ENCODE data around the gene ZBTB7B.

The ZBTB7B gene

DNA sequence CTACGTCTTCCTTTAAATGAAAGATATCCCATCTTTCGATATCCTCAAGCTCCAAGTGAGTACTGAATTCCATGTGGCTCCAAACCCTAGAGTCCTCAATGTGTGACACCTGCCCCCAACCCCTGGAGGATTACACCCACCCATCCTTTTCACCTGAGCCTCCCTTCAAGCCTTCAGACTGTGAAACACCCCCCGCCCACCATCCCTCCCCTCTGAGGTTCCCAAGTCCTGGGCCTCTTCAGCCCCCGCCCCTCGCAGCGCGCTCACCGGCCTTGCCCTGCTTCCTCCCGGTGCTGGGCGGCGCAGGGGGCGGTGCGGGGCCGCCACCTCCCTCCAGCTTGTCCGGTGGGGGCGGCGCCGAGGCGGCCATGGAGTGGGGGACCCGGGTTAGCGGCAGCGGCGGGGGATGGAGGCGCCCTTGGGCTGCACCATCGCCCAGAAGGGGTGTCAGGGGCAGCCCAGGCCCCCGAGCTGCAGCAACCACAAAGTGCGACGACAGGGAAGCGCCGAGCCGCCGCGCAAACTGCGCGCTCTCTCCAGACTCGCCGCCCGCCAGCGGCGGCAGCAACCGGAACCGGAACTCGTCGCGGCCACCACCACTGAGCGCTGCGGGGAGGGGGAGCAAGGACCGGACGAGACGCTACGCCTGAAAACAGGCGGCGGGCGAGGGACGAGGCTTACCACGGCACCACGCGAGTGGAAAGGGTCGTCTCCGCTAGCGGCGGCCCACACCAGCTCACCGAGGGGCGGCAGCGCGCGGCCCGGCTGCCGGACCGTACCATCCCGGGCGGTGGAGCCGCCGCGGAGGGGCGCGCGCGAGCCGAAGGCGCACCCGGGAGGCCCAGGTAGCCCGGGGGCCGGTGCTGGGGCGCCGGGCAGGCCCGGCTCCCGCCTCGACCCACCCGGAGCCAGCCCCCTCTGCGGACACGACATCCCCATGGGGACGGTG lies 41.1 kb upstream of the ZBTB7B start, which contains the start of gene PYGO2 (continued):
- TF ChIP-seq, protein P1, sequence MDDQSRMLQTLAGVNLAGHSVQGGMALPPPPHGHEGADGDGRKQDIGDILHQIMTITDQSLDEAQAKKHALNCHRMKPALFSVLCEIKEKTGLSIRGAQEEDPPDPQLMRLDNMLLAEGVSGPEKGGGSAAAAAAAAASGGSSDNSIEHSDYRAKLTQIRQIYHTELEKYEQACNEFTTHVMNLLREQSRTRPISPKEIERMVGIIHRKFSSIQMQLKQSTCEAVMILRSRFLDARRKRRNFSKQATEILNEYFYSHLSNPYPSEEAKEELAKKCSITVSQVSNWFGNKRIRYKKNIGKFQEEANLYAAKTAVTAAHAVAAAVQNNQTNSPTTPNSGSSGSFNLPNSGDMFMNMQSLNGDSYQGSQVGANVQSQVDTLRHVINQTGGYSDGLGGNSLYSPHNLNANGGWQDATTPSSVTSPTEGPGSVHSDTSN (CRISPR knock-in tag; IDR thresholded peaks at IDR 0.05): 0 out of 2 replicates have a peak, but pooled peaks have one; percentile 59
- TF ChIP-seq ZNF341 (tag by site-specific recombination; IDR thresholded peaks at IDR 0.05; ENCODE audit: low read depth) (peak; percentile 87), ZNF211 (tag by site-specific recombination; IDR thresholded peaks at IDR 0.05; ENCODE audit: low read depth) (no peak), ZNF561 (tag by site-specific recombination; IDR thresholded peaks at IDR 0.05; ENCODE audit: borderline replicate concordance) (no peak), ZNF140 (tag by site-specific recombination; IDR thresholded peaks at IDR 0.05) (no peak), OVOL3 (tag by site-specific recombination; IDR thresholded peaks at IDR 0.05) (peak; percentile 21; the same call in 1 of the 2 replicates), ZNF510 (tag by site-specific recombination; IDR thresholded peaks at IDR 0.05; ENCODE audit: insufficient replicate concordance) (no peak), ZNF404 (tag by site-specific recombination; IDR thresholded peaks at IDR 0.05) (no peak), ZFHX2 (tag by site-specific recombination; conservative IDR thresholded peaks at IDR 0.05) (peak; percentile 94), ZBTB7A (tag by site-specific recombination; IDR thresholded peaks at IDR 0.05; ENCODE audit: low read depth) (peak; percentile 87), KLF8 (tag by site-specific recombination; IDR thresholded peaks at IDR 0.05) (peak; percentile 90), ZNF214 (tag by site-specific recombination; IDR thresholded peaks at IDR 0.05; ENCODE audit: borderline replicate concordance) (no peak), ZIC2 (tag by site-specific recombination; IDR thresholded peaks at IDR 0.05) (peak; percentile 70), ZNF146 (tag by site-specific recombination; IDR thresholded peaks at IDR 0.05) (0 out of 2 replicates have a peak, but pooled peaks have one; percentile 31), HOXA7 (CRISPR knock-in tag; IDR thresholded peaks at IDR 0.05; ENCODE audit: borderline replicate concordance) (no peak), ZNF701 (tag by site-specific recombination; IDR thresholded peaks at IDR 0.05) (no peak), SP7 (tag by site-specific recombination; IDR thresholded peaks at IDR 0.05) (peak; percentile 68), ZNF624 (tag by site-specific recombination; IDR thresholded peaks at IDR 0.05) (no peak)
- TF ChIP-seq, protein P2, sequence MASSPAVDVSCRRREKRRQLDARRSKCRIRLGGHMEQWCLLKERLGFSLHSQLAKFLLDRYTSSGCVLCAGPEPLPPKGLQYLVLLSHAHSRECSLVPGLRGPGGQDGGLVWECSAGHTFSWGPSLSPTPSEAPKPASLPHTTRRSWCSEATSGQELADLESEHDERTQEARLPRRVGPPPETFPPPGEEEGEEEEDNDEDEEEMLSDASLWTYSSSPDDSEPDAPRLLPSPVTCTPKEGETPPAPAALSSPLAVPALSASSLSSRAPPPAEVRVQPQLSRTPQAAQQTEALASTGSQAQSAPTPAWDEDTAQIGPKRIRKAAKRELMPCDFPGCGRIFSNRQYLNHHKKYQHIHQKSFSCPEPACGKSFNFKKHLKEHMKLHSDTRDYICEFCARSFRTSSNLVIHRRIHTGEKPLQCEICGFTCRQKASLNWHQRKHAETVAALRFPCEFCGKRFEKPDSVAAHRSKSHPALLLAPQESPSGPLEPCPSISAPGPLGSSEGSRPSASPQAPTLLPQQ (tag by site-specific recombination; IDR thresholded peaks at IDR 0.05): peak; percentile 82
- TF ChIP-seq, protein P3, sequence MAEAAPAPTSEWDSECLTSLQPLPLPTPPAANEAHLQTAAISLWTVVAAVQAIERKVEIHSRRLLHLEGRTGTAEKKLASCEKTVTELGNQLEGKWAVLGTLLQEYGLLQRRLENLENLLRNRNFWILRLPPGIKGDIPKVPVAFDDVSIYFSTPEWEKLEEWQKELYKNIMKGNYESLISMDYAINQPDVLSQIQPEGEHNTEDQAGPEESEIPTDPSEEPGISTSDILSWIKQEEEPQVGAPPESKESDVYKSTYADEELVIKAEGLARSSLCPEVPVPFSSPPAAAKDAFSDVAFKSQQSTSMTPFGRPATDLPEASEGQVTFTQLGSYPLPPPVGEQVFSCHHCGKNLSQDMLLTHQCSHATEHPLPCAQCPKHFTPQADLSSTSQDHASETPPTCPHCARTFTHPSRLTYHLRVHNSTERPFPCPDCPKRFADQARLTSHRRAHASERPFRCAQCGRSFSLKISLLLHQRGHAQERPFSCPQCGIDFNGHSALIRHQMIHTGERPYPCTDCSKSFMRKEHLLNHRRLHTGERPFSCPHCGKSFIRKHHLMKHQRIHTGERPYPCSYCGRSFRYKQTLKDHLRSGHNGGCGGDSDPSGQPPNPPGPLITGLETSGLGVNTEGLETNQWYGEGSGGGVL (tag by site-specific recombination; IDR thresholded peaks at IDR 0.05): peak; percentile 90
- TF ChIP-seq, protein P4, sequence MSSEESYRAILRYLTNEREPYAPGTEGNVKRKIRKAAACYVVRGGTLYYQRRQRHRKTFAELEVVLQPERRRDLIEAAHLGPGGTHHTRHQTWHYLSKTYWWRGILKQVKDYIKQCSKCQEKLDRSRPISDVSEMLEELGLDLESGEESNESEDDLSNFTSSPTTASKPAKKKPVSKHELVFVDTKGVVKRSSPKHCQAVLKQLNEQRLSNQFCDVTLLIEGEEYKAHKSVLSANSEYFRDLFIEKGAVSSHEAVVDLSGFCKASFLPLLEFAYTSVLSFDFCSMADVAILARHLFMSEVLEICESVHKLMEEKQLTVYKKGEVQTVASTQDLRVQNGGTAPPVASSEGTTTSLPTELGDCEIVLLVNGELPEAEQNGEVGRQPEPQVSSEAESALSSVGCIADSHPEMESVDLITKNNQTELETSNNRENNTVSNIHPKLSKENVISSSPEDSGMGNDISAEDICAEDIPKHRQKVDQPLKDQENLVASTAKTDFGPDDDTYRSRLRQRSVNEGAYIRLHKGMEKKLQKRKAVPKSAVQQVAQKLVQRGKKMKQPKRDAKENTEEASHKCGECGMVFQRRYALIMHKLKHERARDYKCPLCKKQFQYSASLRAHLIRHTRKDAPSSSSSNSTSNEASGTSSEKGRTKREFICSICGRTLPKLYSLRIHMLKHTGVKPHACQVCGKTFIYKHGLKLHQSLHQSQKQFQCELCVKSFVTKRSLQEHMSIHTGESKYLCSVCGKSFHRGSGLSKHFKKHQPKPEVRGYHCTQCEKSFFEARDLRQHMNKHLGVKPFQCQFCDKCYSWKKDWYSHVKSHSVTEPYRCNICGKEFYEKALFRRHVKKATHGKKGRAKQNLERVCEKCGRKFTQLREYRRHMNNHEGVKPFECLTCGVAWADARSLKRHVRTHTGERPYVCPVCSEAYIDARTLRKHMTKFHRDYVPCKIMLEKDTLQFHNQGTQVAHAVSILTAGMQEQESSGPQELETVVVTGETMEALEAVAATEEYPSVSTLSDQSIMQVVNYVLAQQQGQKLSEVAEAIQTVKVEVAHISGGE (tag by site-specific recombination; conservative IDR thresholded peaks at IDR 0.05; ENCODE audit: low read depth): peak; percentile 93
- TF ChIP-seq, protein P5, sequence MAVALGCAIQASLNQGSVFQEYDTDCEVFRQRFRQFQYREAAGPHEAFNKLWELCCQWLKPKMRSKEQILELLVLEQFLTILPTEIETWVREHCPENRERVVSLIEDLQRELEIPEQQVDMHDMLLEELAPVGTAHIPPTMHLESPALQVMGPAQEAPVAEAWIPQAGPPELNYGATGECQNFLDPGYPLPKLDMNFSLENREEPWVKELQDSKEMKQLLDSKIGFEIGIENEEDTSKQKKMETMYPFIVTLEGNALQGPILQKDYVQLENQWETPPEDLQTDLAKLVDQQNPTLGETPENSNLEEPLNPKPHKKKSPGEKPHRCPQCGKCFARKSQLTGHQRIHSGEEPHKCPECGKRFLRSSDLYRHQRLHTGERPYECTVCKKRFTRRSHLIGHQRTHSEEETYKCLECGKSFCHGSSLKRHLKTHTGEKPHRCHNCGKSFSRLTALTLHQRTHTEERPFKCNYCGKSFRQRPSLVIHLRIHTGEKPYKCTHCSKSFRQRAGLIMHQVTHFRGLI (tag by site-specific recombination; IDR thresholded peaks at IDR 0.05): peak; percentile 29; the same call in 1 of the 2 replicates
- TF ChIP-seq, protein P6, sequence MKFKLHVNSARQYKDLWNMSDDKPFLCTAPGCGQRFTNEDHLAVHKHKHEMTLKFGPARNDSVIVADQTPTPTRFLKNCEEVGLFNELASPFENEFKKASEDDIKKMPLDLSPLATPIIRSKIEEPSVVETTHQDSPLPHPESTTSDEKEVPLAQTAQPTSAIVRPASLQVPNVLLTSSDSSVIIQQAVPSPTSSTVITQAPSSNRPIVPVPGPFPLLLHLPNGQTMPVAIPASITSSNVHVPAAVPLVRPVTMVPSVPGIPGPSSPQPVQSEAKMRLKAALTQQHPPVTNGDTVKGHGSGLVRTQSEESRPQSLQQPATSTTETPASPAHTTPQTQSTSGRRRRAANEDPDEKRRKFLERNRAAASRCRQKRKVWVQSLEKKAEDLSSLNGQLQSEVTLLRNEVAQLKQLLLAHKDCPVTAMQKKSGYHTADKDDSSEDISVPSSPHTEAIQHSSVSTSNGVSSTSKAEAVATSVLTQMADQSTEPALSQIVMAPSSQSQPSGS (tag by site-specific recombination; IDR thresholded peaks at IDR 0.05; ENCODE audit: low read depth): no peak
- TF ChIP-seq, protein P7, sequence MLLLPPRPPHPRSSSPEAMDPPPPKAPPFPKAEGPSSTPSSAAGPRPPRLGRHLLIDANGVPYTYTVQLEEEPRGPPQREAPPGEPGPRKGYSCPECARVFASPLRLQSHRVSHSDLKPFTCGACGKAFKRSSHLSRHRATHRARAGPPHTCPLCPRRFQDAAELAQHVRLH (tag by site-specific recombination; IDR thresholded peaks at IDR 0.05): peak; percentile 87
- TF ChIP-seq, protein P8, sequence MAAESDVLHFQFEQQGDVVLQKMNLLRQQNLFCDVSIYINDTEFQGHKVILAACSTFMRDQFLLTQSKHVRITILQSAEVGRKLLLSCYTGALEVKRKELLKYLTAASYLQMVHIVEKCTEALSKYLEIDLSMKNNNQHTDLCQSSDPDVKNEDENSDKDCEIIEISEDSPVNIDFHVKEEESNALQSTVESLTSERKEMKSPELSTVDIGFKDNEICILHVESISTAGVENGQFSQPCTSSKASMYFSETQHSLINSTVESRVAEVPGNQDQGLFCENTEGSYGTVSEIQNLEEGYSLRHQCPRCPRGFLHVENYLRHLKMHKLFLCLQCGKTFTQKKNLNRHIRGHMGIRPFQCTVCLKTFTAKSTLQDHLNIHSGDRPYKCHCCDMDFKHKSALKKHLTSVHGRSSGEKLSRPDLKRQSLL (tag by site-specific recombination; IDR thresholded peaks at IDR 0.05): peak; percentile 83; the same call in 1 of the 2 replicates

Data from HEK293 (cell line).